ENCODE results near the gene BEAN1.

Gene BEAN1

DNA sequence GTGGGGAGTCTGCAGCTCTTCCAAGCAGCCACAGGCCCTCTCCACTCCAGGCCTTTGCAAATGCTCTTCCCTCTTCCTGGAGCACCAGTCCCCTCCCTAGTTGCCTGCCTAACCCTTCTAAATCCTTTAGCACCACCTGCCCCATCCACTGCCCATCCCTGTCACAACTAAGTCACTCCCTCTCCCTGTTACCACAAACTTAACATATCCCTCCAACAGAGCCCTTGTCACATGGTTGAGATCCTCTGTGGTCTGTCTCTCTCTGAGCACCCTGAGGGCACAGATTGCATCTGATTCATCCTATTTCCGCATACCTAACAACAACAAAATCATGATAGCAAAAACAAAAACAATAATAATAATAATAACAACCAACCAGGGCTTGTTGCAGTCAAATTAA lies 11.0 kb upstream of the BEAN1 start:
- no peak overlapping the region for H3K4ac ChIP-seq (ENCODE audit: low read depth, low read length)
- no peak overlapping the region for H3K9ac ChIP-seq (ENCODE audit: low read length)
- peak in 1 of 2 donors; percentile 41 for DNase-seq
- no peak overlapping the region for H4K8ac ChIP-seq (ENCODE audit: low read depth, low read length)
- H4K12ac ChIP-seq (ENCODE audit: low read depth, low read length), result no peak overlapping the region
- no peak overlapping the region for H2AK5ac ChIP-seq (ENCODE audit: low read length)
- H3K14ac ChIP-seq (ENCODE audit: low read length), result no peak overlapping the region
- no peak overlapping the region for H4K91ac ChIP-seq (ENCODE audit: low read depth, low read length)
- H3K36me3 ChIP-seq (ENCODE audit: control insufficient read depth in 1 of 2, insufficient read depth in 2 of 2, low read length in 2 of 2), result no peaks in the 10 kb centered on the region
- H3K79me2 ChIP-seq (ENCODE audit: control insufficient read depth, insufficient read depth, low read length, poor library complexity), result no peaks in the 10 kb centered on the region
- H3K18ac ChIP-seq (ENCODE audit: low read length), result no peak overlapping the region
- H2AFZ ChIP-seq (ENCODE audit: insufficient read depth, low read length, poor library complexity), result no peak overlapping the region
- H3K27me3 ChIP-seq (ENCODE audit: insufficient read depth, low read length), result no peaks in the 10 kb centered on the region
- H3K4me3 ChIP-seq (ENCODE audit: low read depth, low read length), result no peak overlapping the region
- no peak overlapping the region for H3K27ac ChIP-seq (ENCODE audit: low read depth, low read length)
- H3K9me3 ChIP-seq (ENCODE audit: insufficient read depth, low read depth, low read length), result no peaks in the 10 kb centered on the region
- no CpG with 5 or more reads among the region's 1 CpG for WGBS (ENCODE audit: extremely low coverage, insufficient coverage, insufficient read length)
- H2BK12ac ChIP-seq (ENCODE audit: low read length), result no peak overlapping the region
- H3K23ac ChIP-seq (ENCODE audit: low read length), result no peak overlapping the region
- H3K4me2 ChIP-seq (ENCODE audit: low read length), result no peak overlapping the region
- H3K79me1 ChIP-seq (ENCODE audit: low read length), result no peaks in the 10 kb centered on the region
- H3K4me1 ChIP-seq (ENCODE audit: control insufficient read depth in 1 of 2, insufficient read depth in 2 of 2, low read length in 2 of 2), result no peaks in the 10 kb centered on the region
- no peak overlapping the region for H2BK120ac ChIP-seq (ENCODE audit: insufficient read depth, low read length, poor library complexity)
- no peak overlapping the region for H2BK5ac ChIP-seq (ENCODE audit: low read depth, low read length, poor library complexity)

GRCh38 chr16:66416939-66417700 lies 10.0 kb upstream of the BEAN1 start:
- H3K18ac ChIP-seq (ENCODE audit: low read length), result no peak overlapping the region
- H3K27ac ChIP-seq (ENCODE audit: low read depth, low read length), result no peak overlapping the region
- H3K9ac ChIP-seq (ENCODE audit: low read length), result no peak overlapping the region
- H2BK120ac ChIP-seq (ENCODE audit: insufficient read depth, low read length, poor library complexity), result no peak overlapping the region
- H4K8ac ChIP-seq (ENCODE audit: low read depth, low read length), result no peak overlapping the region
- no peak overlapping the region for H3K4ac ChIP-seq (ENCODE audit: low read depth, low read length)
- H2AFZ ChIP-seq (ENCODE audit: insufficient read depth, low read length, poor library complexity), result no peak overlapping the region
- no peaks in the 10 kb centered on the region for H3K27me3 ChIP-seq (ENCODE audit: insufficient read depth, low read length)
- no peak overlapping the region for H3K4me2 ChIP-seq (ENCODE audit: low read length)
- H4K12ac ChIP-seq (ENCODE audit: low read depth, low read length), result no peak overlapping the region
- H2BK12ac ChIP-seq (ENCODE audit: low read length), result no peak overlapping the region
- no peak overlapping the region for H4K91ac ChIP-seq (ENCODE audit: low read depth, low read length)
- no peaks in the 10 kb centered on the region for H3K79me2 ChIP-seq (ENCODE audit: control insufficient read depth, insufficient read depth, low read length, poor library complexity)
- no peak overlapping the region for H3K4me3 ChIP-seq (ENCODE audit: low read depth, low read length)
- no peak overlapping the region for H2AK5ac ChIP-seq (ENCODE audit: low read length)
- H3K23ac ChIP-seq (ENCODE audit: low read length), result no peak overlapping the region
- H3K79me1 ChIP-seq (ENCODE audit: low read length), result no peaks in the 10 kb centered on the region
- no CpG with 5 or more reads among the region's 9 CpGs for WGBS (ENCODE audit: extremely low coverage, insufficient coverage, insufficient read length)
- no peak for DNase-seq
- H3K9me3 ChIP-seq (ENCODE audit: insufficient read depth, low read depth, low read length), result no peaks in the 10 kb centered on the region
- no peaks in the 10 kb centered on the region for H3K4me1 ChIP-seq (ENCODE audit: control insufficient read depth in 1 of 2, insufficient read depth in 2 of 2, low read length in 2 of 2)
- no peaks in the 10 kb centered on the region for H3K36me3 ChIP-seq (ENCODE audit: control insufficient read depth in 1 of 2, insufficient read depth in 2 of 2, low read length in 2 of 2)
- H2BK5ac ChIP-seq (ENCODE audit: low read depth, low read length, poor library complexity), result no peak overlapping the region
- no peak overlapping the region for H3K14ac ChIP-seq (ENCODE audit: low read length)

GRCh38 chr16:66418165-66418962 lies 8.7 kb upstream of the BEAN1 start:
- no peak overlapping the region for H3K18ac ChIP-seq (ENCODE audit: low read length)
- WGBS (ENCODE audit: extremely low coverage, insufficient coverage, insufficient read length), result no CpG with 5 or more reads among the region's 9 CpGs
- no peak overlapping the region for H3K4me2 ChIP-seq (ENCODE audit: low read length)
- H3K9me3 ChIP-seq (ENCODE audit: insufficient read depth, low read depth, low read length), result no peaks in the 10 kb centered on the region
- H4K91ac ChIP-seq (ENCODE audit: low read depth, low read length), result no peak overlapping the region
- H2BK12ac ChIP-seq (ENCODE audit: low read length), result no peak overlapping the region
- no peak overlapping the region for H4K8ac ChIP-seq (ENCODE audit: low read depth, low read length)
- H3K4me1 ChIP-seq (ENCODE audit: control insufficient read depth in 1 of 2, insufficient read depth in 2 of 2, low read length in 2 of 2), result peaks cover 0 to 2% of the 10 kb centered on the region in 2 experiments
- H3K14ac ChIP-seq (ENCODE audit: low read length), result no peak overlapping the region
- no peaks in the 10 kb centered on the region for H3K36me3 ChIP-seq (ENCODE audit: control insufficient read depth in 1 of 2, insufficient read depth in 2 of 2, low read length in 2 of 2)
- no peak overlapping the region for H4K12ac ChIP-seq (ENCODE audit: low read depth, low read length)
- no peaks in the 10 kb centered on the region for H3K79me2 ChIP-seq (ENCODE audit: control insufficient read depth, insufficient read depth, low read length, poor library complexity)
- no peak overlapping the region for H3K4me3 ChIP-seq (ENCODE audit: low read depth, low read length)
- no peak for DNase-seq
- H3K4ac ChIP-seq (ENCODE audit: low read depth, low read length), result no peak overlapping the region
- H3K23ac ChIP-seq (ENCODE audit: low read length), result no peak overlapping the region
- H2BK5ac ChIP-seq (ENCODE audit: low read depth, low read length, poor library complexity), result no peak overlapping the region
- no peak overlapping the region for H3K9ac ChIP-seq (ENCODE audit: low read length)
- H2BK120ac ChIP-seq (ENCODE audit: insufficient read depth, low read length, poor library complexity), result no peak overlapping the region
- H3K79me1 ChIP-seq (ENCODE audit: low read length), result no peaks in the 10 kb centered on the region
- H3K27ac ChIP-seq (ENCODE audit: low read depth, low read length), result no peak overlapping the region
- H3K27me3 ChIP-seq (ENCODE audit: insufficient read depth, low read length), result no peaks in the 10 kb centered on the region
- H2AK5ac ChIP-seq (ENCODE audit: low read length), result no peak overlapping the region
- H2AFZ ChIP-seq (ENCODE audit: insufficient read depth, low read length, poor library complexity), result no peak overlapping the region

DNA sequence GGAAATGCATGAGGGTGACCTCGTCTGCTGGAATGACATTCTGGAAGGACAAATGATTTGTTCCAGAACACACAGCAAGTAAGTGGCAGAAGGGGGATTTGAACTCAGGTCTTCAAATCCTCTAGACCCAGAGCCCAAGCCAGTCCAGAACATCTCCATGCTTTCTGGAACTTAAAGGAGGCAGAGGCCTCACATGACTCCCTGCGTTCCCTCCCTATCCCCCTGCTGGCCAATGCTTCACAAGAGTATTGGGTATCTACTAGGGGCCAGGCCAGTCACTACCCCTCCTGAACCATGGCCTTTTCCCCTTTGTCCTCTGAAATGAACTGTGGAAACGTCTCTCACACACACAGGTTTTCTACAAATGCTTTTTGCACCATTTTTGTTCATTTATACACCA lies 7.6 kb upstream of the BEAN1 start:
- Histone ChIP-seq H3K79me2 (ENCODE audit: control insufficient read depth, insufficient read depth, low read length, poor library complexity) (no peaks in the 10 kb centered on the region), H4K91ac (ENCODE audit: low read depth, low read length) (no peak overlapping the region), H3K14ac (ENCODE audit: low read length) (no peak overlapping the region), H2BK12ac (ENCODE audit: low read length) (no peak overlapping the region), H2AFZ (ENCODE audit: insufficient read depth, low read length, poor library complexity) (no peak overlapping the region), H3K18ac (ENCODE audit: low read length) (no peak overlapping the region), H2BK120ac (ENCODE audit: insufficient read depth, low read length, poor library complexity) (no peak overlapping the region), H3K9me3 (ENCODE audit: insufficient read depth, low read depth, low read length) (no peaks in the 10 kb centered on the region), H4K8ac (ENCODE audit: low read depth, low read length) (no peak overlapping the region), H3K4me2 (ENCODE audit: low read length) (no peak overlapping the region), H3K9ac (ENCODE audit: low read length) (no peak overlapping the region), H2BK5ac (ENCODE audit: low read depth, low read length, poor library complexity) (no peak overlapping the region), H3K4me3 (ENCODE audit: low read depth, low read length) (no peak overlapping the region), H3K27me3 (ENCODE audit: insufficient read depth, low read length) (peaks cover 3% of the 10 kb centered on the region), H3K36me3 (ENCODE audit: control insufficient read depth in 1 of 2, insufficient read depth in 2 of 2, low read length in 2 of 2) (no peaks in the 10 kb centered on the region), H3K79me1 (ENCODE audit: low read length) (no peaks in the 10 kb centered on the region), H3K4ac (ENCODE audit: low read depth, low read length) (no peak overlapping the region), H2AK5ac (ENCODE audit: low read length) (no peak overlapping the region), H3K4me1 (ENCODE audit: control insufficient read depth in 1 of 2, insufficient read depth in 2 of 2, low read length in 2 of 2) (peaks cover 0 to 2% of the 10 kb centered on the region in 2 experiments), H4K12ac (ENCODE audit: low read depth, low read length) (no peak overlapping the region), H3K27ac (ENCODE audit: low read depth, low read length) (no peak overlapping the region), H3K23ac (ENCODE audit: low read length) (no peak overlapping the region)
- no CpG with 5 or more reads among the region's 3 CpGs for WGBS (ENCODE audit: extremely low coverage, insufficient coverage, insufficient read length)
- DNase-seq, result peak in 1 of 2 donors; percentile 34
